Measurements from ENCODE around the gene ASF1B.

Gene ASF1B

DNA sequence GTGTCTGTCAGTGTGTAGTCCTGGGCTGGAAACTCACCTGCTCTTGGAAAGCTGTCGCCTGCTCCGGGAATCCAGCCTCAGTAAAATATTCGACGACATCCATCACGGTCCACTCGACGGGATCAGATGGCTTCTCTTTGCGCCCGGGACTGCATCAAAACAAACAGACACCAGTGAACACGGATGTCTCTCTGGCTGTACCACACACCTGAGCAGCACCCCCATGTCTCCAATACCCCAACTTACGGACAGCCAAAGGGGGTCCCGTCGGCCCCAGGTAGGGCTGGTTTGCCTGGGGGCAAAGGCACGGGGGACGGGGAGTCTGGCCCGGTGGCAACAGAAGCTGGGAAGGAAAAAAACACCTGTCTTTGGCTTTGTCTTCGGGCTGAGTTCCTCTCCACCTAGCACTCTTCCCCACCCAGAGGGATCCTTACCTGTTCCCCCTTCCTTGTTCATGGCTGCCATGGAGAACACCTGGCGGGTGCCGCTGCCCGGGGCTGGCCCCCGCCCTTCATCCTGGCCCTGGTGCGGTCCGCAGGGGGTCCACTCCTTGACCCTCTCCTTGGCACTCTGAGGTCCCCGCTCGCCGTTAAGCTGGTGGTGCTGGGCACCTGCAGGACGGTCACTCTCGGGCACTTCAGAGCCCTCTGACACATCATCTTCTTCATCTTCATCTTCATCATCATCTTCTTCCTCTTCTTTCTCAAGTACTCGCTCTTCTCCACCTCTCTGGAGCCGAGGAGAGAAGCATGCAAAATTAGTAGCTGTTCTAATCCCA, 47.6 kb downstream of the ASF1B start:
- Histone ChIP-seq H3K4me1 (peaks cover 5% of the 10 kb centered on the region), H3K4me3 (ENCODE audit: low read depth, low read length) (no peak overlapping the region), H3K36me3 (ENCODE audit: control insufficient read depth, insufficient read depth, low read length) (no peaks in the 10 kb centered on the region), H3K4me2 (ENCODE audit: low read length) (no peak overlapping the region), H3K9me3 (ENCODE audit: control insufficient read depth, low read length) (no peaks in the 10 kb centered on the region), H2AFZ (no peak overlapping the region), H3K79me2 (no peaks in the 10 kb centered on the region), H3K9ac (no peak overlapping the region), H3K27ac (no peak overlapping the region), H3K27me3 (ENCODE audit: control insufficient read depth, insufficient read depth, low read length) (no peaks in the 10 kb centered on the region)
- TF ChIP-seq CTCF (IDR thresholded peaks at IDR 0.05) = no peak

DNA sequence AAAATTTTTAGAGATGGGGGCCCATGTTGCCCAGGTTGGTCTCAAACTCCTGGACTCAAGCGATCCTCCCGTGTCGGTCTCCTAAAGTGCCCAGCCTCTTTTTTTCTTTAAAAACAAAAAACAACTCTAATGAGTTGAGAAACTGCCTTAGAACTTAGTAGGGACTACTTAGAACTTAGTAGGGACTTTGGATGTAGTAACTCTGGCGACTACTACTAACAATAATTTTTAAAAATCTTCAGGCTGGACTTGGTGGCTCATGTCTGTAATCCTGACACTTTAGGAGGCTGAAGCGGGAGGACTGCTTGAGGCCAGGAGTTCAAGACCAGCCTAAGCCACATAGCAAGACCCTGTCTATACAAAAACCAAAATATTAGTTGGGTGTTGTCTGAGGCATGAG, 50.3 kb downstream of the ASF1B start:
- Histone ChIP-seq H3K27ac (no peak overlapping the region), H2AFZ (no peak overlapping the region), H3K79me2 (no peaks in the 10 kb centered on the region), H3K27me3 (ENCODE audit: control insufficient read depth, insufficient read depth, low read length) (no peaks in the 10 kb centered on the region), H3K9me3 (ENCODE audit: control insufficient read depth, low read length) (no peaks in the 10 kb centered on the region), H3K9ac (no peak overlapping the region), H3K4me3 (ENCODE audit: low read depth, low read length) (no peak overlapping the region), H3K4me2 (ENCODE audit: low read length) (no peak overlapping the region), H3K36me3 (ENCODE audit: control insufficient read depth, insufficient read depth, low read length) (no peaks in the 10 kb centered on the region), H3K4me1 (no peaks in the 10 kb centered on the region)
- TF ChIP-seq CTCF (IDR thresholded peaks at IDR 0.05) = no peak

- H3K27ac ChIP-seq = no peak within 1 kb of the TSS
- no peak within 1 kb of the TSS for H2AFZ ChIP-seq
- no peak within 1 kb of the TSS for H3K4me2 ChIP-seq (ENCODE audit: low read length)
- H3K4me3 ChIP-seq (ENCODE audit: low read depth, low read length) = no peak within 1 kb of the TSS
- H3K4me1 ChIP-seq = peaks cover 2% of the 10 kb centered on the region
- peaks cover 2% of the 10 kb centered on the region for H3K79me2 ChIP-seq
- H3K9me3 ChIP-seq (ENCODE audit: control insufficient read depth, low read length) = no peaks in the 10 kb centered on the region
- no peaks in the 10 kb centered on the region for H3K36me3 ChIP-seq (ENCODE audit: control insufficient read depth, insufficient read depth, low read length)
- no peak for TF ChIP-seq CTCF (IDR thresholded peaks at IDR 0.05)
- no peak within 1 kb of the TSS for H3K9ac ChIP-seq
- no peaks in the 10 kb centered on the region for H3K27me3 ChIP-seq (ENCODE audit: control insufficient read depth, insufficient read depth, low read length)
Observed at GRCh38 chr19:14085309-14085995, 50.9 kb downstream of the ASF1B start, which contains the start of gene C19orf67. Gene C19orf67, minus strand, starts transcription at chr19:14085783. Its CDS starts 156 bp downstream, at chr19:14085627.

DNA sequence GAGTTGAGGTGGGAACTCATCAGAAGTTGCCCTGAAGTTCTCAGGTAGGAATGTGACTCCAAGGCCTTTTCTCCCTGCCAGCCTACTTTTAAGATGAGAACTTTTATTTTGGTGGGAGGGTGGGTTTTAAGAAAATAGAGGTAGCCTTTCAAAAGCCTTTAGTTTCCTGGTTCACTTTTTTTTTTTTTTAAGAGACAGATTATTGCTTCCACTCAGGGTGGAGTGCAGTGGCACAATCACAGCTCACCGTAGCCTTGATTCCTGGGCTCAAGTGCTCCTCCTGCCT, 53.8 kb downstream of the ASF1B start:
- Histone ChIP-seq H3K9me3 (ENCODE audit: control insufficient read depth, low read length) (no peaks in the 10 kb centered on the region), H3K36me3 (ENCODE audit: control insufficient read depth, insufficient read depth, low read length) (no peaks in the 10 kb centered on the region), H3K27me3 (ENCODE audit: control insufficient read depth, insufficient read depth, low read length) (no peaks in the 10 kb centered on the region), H2AFZ (no peak overlapping the region), H3K4me2 (ENCODE audit: low read length) (peak overlapping the region; percentile 99), H3K4me3 (ENCODE audit: low read depth, low read length) (peak overlapping the region; percentile 97), H3K4me1 (peaks cover 5% of the 10 kb centered on the region), H3K9ac (no peak overlapping the region), H3K79me2 (peaks cover 6% of the 10 kb centered on the region), H3K27ac (no peak overlapping the region)
- no peak for TF ChIP-seq CTCF (IDR thresholded peaks at IDR 0.05)

Measured in parathyroid adenoma (tissue), 2 donors.